DND-41 (cell line): ENCODE measurements around the gene PCDHB16.
"Not testable (repeated sequence)": the region's sequence is repeated elsewhere in the genome, so short reads cannot be mapped to it uniquely, and the experiment has no call there.

Experiments
- EZH2 ChIP-seq: IDR thresholded peaks from 3 replicates; pipeline ENCODE4 v1.6.1; 2012; ENCODE audit warnings: borderline replicate concordance, low read depth, mild to moderate bottlenecking, moderate library complexity, low read length, inconsistent platforms; ENCODE audit not compliant: severe bottlenecking
- TF ChIP-seq, protein P1 (sequence below): IDR thresholded peaks from 2 replicates; pipeline ENCODE4 v1.5.1; 2012; ENCODE audit warnings: borderline replicate concordance, low read length, moderate library complexity, mild to moderate bottlenecking; ENCODE audit not compliant: poor library complexity, severe bottlenecking; ENCODE audit errors: extremely low read depth

DNA sequence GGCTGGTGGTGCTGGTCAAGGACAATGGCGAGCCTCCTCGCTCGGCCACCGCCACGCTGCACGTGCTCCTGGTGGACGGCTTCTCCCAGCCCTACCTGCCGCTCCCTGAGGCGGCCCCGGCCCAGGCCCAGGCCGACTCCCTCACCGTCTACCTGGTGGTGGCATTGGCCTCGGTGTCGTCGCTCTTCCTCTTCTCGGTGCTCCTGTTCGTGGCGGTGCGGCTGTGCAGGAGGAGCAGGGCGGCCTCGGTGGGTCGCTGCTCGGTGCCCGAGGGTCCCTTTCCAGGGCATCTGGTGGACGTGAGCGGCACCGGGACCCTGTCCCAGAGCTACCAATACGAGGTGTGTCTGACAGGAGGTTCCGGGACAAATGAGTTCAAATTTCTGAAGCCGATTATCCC lies 43.2 kb downstream of the PCDHB16 start:
- not testable (repeated sequence) for TF ChIP-seq EZH2
- TF ChIP-seq, protein P1, sequence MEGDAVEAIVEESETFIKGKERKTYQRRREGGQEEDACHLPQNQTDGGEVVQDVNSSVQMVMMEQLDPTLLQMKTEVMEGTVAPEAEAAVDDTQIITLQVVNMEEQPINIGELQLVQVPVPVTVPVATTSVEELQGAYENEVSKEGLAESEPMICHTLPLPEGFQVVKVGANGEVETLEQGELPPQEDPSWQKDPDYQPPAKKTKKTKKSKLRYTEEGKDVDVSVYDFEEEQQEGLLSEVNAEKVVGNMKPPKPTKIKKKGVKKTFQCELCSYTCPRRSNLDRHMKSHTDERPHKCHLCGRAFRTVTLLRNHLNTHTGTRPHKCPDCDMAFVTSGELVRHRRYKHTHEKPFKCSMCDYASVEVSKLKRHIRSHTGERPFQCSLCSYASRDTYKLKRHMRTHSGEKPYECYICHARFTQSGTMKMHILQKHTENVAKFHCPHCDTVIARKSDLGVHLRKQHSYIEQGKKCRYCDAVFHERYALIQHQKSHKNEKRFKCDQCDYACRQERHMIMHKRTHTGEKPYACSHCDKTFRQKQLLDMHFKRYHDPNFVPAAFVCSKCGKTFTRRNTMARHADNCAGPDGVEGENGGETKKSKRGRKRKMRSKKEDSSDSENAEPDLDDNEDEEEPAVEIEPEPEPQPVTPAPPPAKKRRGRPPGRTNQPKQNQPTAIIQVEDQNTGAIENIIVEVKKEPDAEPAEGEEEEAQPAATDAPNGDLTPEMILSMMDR = not testable (repeated sequence)
